Measurements from ENCODE around the gene YBEY.
A peak's percentile ranks its signal among the peaks of the same experiment; 100 is the strongest.
"Not testable (repeated sequence)": the region's sequence is repeated elsewhere in the genome, so short reads cannot be mapped to it uniquely, and the experiment has no call there.

YBEY gene

GRCh38 chr21:46285761-46286647, at the start of gene YBEY:
Gene YBEY (plus strand): TSS chr21:46286342. CDS start chr21:46286914, 572 bp downstream.
- DNase-seq (ENCODE audit: low read depth in 2 of 2) = peak; percentile 66

GRCh38 chr21:46237474-46237873, 48.7 kb upstream of the YBEY start:
- DNase-seq (ENCODE audit: low read depth in 2 of 2) = no peak

- no peak for DNase-seq (ENCODE audit: low read depth in 2 of 2)
Observed at GRCh38 chr21:46239817-46240325, 46.3 kb upstream of the YBEY start.

- DNase-seq (ENCODE audit: low read depth in 2 of 2) = not testable (repeated sequence)
Observed at GRCh38 chr21:46241577-46241976, 44.6 kb upstream of the YBEY start.

GRCh38 chr21:46243325-46243724, 42.8 kb upstream of the YBEY start:
- DNase-seq (ENCODE audit: low read depth in 2 of 2) = no peak

- DNase-seq (ENCODE audit: low read depth in 2 of 2) = no peak
Observed at GRCh38 chr21:46243960-46244361, 42.2 kb upstream of the YBEY start.

- no peak for DNase-seq (ENCODE audit: low read depth in 2 of 2)
Observed at GRCh38 chr21:46244602-46245001, 41.5 kb upstream of the YBEY start.

GRCh38 chr21:46245213-46245915, 40.8 kb upstream of the YBEY start:
- no peak for DNase-seq (ENCODE audit: low read depth in 2 of 2)

GRCh38 chr21:46246345-46246744, 39.8 kb upstream of the YBEY start:
- DNase-seq (ENCODE audit: low read depth in 2 of 2) = no peak

GRCh38 chr21:46247699-46248421, 38.3 kb upstream of the YBEY start:
- DNase-seq (ENCODE audit: low read depth in 2 of 2) = no peak

GRCh38 chr21:46248422-46248782, 37.7 kb upstream of the YBEY start:
- no peak for DNase-seq (ENCODE audit: low read depth in 2 of 2)

- no peak for DNase-seq (ENCODE audit: low read depth in 2 of 2)
Observed at GRCh38 chr21:46248827-46249226, 37.3 kb upstream of the YBEY start.

- DNase-seq (ENCODE audit: low read depth in 2 of 2) = no peak
Observed at GRCh38 chr21:46250146-46250725, 35.9 kb upstream of the YBEY start.

GRCh38 chr21:46252840-46253239, 33.3 kb upstream of the YBEY start:
- no peak for DNase-seq (ENCODE audit: low read depth in 2 of 2)

GRCh38 chr21:46253610-46254124, 32.5 kb upstream of the YBEY start:
- no peak for DNase-seq (ENCODE audit: low read depth in 2 of 2)

- DNase-seq (ENCODE audit: low read depth in 2 of 2) = no peak
Observed at GRCh38 chr21:46254208-46254975, 31.8 kb upstream of the YBEY start.

GRCh38 chr21:46255166-46255565, 31.0 kb upstream of the YBEY start:
- DNase-seq (ENCODE audit: low read depth in 2 of 2) = no peak

- no peak for DNase-seq (ENCODE audit: low read depth in 2 of 2)
Observed at GRCh38 chr21:46255758-46256337, 30.3 kb upstream of the YBEY start.

- DNase-seq (ENCODE audit: low read depth in 2 of 2) = no peak
Observed at GRCh38 chr21:46256501-46256994, 29.6 kb upstream of the YBEY start.

GRCh38 chr21:46264046-46264689, 22.0 kb upstream of the YBEY start:
- DNase-seq (ENCODE audit: low read depth in 2 of 2) = no peak

Data from stimulated activated CD8-positive, alpha-beta memory T cell treated with anti-CD3 and anti-CD28 coated beads, Interleukin-7, amount 100 ng/mL, for 1 hour (primary cell).